Measurements from ENCODE around the gene ACTR3.

Gene ACTR3

DNA sequence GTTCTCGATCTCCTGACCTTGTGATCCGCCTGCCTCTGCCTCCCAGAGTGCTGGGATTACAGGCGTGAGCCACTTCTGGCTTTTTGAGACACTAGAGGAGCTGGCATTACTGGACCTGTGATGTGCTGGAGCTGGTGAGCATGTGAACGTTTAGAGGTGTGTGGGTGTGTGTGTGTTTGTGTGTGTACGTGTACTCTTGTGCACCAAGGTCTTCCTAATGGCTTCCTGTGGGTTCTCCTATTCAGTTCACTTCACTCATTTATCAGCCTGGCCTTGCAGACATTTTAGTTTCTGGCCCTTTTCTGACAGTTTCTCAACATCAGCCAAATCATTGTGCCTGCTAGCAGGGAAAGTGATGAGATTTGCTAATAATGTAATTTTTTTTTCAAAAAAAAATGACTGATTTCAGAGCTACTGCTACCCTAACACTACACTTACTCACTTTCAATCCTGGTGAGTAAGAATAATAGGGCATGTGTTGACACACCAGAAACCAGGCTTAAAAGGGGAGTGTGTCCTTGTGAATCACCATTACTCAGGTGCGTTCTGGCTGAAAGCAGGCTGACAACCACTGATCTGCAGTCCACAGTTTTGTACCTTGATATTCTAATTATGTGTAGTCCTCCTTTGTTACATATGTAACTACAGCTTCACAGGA, 41.0 kb upstream of the ACTR3 start:
- TF ChIP-seq, protein P1, sequence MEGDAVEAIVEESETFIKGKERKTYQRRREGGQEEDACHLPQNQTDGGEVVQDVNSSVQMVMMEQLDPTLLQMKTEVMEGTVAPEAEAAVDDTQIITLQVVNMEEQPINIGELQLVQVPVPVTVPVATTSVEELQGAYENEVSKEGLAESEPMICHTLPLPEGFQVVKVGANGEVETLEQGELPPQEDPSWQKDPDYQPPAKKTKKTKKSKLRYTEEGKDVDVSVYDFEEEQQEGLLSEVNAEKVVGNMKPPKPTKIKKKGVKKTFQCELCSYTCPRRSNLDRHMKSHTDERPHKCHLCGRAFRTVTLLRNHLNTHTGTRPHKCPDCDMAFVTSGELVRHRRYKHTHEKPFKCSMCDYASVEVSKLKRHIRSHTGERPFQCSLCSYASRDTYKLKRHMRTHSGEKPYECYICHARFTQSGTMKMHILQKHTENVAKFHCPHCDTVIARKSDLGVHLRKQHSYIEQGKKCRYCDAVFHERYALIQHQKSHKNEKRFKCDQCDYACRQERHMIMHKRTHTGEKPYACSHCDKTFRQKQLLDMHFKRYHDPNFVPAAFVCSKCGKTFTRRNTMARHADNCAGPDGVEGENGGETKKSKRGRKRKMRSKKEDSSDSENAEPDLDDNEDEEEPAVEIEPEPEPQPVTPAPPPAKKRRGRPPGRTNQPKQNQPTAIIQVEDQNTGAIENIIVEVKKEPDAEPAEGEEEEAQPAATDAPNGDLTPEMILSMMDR (IDR thresholded peaks at IDR 0.05; ENCODE audit: control insufficient read depth, extremely low read depth, insufficient read depth), result no peak
- no peak overlapping the region for H3K4me3 ChIP-seq (ENCODE audit: low read depth, low read length)
- no peak for DNase-seq (ENCODE audit: low read depth)

DNA sequence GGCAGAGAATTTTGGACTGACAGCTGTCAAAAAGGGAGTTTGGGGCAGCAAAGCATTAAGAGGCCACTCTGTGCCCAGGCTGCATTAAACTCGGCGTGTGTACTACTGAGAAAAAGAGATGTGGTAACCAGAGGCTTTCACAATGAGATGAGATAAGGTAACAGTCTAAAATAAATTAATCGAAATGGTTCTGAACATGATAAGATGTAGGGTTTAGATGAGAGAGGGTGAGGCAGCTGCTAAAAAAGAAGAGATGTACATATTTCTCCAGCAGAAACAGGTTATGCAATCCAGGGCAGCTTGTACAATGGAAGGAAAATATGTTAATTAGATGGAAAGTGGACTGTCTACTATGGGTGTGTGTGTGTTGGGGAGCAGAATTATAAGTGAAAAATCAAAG, 39.2 kb upstream of the ACTR3 start:
- TF ChIP-seq, protein P1 (IDR thresholded peaks at IDR 0.05; ENCODE audit: control insufficient read depth, extremely low read depth, insufficient read depth), result no peak
- DNase-seq (ENCODE audit: low read depth), result no peak
- H3K4me3 ChIP-seq (ENCODE audit: low read depth, low read length), result no peak overlapping the region

DNA sequence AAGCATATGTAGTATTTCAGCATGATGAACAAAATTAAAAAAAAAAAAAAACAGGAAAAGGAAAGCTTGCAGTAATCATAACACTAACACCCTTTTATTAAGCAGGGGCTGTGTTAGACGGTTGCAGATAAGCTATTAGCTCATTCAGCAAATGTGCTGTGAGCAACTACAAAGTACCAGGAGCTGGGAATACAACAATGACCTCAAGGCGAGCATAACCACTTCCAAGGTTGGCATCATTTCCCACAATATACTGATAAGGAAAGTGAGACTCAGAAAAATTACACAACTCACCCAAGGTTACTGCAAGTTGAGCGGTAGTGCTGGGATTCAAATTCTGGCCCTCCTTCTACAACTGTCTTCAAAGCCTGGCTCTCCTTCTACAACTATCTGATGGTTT, 38.2 kb upstream of the ACTR3 start:
- DNase-seq (ENCODE audit: low read depth), result no peak
- H3K4me3 ChIP-seq (ENCODE audit: low read depth, low read length), result no peak overlapping the region
- TF ChIP-seq, protein P1 (IDR thresholded peaks at IDR 0.05; ENCODE audit: control insufficient read depth, extremely low read depth, insufficient read depth), result no peak

DNA sequence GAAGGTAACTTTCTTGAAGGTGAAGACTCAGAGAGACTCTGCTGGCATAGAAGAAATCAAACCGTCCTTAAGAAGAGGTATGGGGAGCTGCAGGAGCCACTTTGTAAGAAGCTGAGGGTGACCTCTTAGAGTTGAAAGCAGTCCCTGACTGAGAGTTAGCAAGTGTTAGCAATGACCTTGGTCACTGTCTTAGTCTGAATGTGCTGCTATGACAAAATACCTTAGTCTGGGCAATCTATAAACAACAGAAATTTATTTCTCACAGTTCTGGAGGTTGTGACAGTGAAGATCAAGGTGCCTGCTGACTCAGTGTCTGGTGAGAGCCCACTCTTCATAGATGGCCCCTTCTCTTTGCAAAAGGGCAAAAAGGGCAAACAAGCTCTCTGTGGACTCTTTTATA, 35.7 kb upstream of the ACTR3 start:
- no peak for DNase-seq (ENCODE audit: low read depth)
- no peak overlapping the region for H3K4me3 ChIP-seq (ENCODE audit: low read depth, low read length)
- TF ChIP-seq, protein P1 (IDR thresholded peaks at IDR 0.05; ENCODE audit: control insufficient read depth, extremely low read depth, insufficient read depth), result no peak

DNA sequence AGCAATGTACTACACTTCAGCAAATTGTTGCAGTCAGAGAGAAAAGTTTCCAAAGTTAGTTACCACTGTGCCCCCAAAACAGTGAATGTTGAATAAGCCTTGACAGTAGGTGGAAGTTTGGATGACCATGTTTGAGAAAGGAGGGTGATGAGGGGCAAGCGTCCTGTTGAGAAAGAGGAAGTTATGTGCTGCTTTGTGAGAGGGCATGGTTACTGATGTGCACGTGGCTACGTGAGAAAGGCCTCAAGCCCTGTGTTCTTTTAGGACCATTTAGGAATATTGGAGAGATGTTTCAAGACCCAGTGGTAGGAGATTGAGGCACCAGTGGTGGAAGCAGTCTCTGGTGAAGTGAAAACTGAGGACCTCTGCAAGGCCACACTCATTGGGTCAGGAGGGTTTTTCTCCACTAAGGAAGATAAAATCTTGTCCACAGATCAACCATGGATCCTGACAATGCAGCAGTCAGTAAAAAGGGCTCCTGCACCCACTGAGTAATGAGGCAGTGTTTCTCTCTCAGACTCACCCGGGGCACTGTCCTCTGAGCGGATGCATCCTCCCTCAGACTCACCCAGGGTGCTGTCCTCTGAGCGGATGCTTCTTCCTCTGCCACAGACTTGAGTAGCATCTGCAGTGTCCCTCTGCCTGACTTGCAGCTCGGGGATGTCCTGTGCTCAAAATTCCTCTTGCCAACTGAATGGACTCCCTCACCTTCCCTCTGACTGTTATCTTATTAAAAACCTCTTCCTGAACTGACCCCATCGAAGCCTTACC, 34.7 kb upstream of the ACTR3 start:
- DNase-seq (ENCODE audit: low read depth), result no peak

DNA sequence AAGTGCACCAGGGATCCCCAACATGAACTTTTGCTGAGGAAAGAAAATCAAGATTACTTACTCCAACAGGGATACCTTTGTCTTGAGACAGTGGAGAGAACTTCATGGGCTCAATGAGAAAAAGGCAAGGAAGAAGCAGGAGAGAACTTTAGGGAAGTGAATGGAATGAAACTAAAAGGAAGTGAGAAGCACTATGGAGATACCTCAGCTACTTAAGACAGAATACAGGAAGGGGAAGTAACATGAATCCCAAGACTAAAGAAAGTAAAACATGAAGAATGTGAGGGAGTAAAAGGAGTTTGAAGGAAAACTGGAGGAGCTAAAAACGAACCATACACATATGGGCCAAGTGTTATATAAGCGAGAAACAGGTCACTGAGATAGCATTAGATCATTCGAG, 32.4 kb upstream of the ACTR3 start:
- no peak for DNase-seq (ENCODE audit: low read depth)
- TF ChIP-seq, protein P1 (IDR thresholded peaks at IDR 0.05; ENCODE audit: control insufficient read depth, extremely low read depth, insufficient read depth), result no peak
- no peak overlapping the region for H3K4me3 ChIP-seq (ENCODE audit: low read depth, low read length)

More for the DNA sequence above, 34.7 kb upstream of the ACTR3 start:
- TF ChIP-seq, protein P1 (IDR thresholded peaks at IDR 0.05; ENCODE audit: control insufficient read depth, extremely low read depth, insufficient read depth), result no peak
- no peak overlapping the region for H3K4me3 ChIP-seq (ENCODE audit: low read depth, low read length)

Measured in LNCaP clone FGC (cell line).